NCI-H1105 treated with DMSO at 0.1 percent for 48 hours (cell line): ENCODE results near the gene GALNT17.

ENCODE experiments used
- DNase-seq: peaks from one replicate; lab custom pipeline; 2025; lab: John Stamatoyannopoulos, UW

GALNT17 gene

GRCh38 chr7:71457846-71458590 is 326.1 kb downstream of the GALNT17 start:
- DNase-seq: no peak

- no peak for DNase-seq
Observed at GRCh38 chr7:71459132-71459531, 327.2 kb downstream of the GALNT17 start.

DNA sequence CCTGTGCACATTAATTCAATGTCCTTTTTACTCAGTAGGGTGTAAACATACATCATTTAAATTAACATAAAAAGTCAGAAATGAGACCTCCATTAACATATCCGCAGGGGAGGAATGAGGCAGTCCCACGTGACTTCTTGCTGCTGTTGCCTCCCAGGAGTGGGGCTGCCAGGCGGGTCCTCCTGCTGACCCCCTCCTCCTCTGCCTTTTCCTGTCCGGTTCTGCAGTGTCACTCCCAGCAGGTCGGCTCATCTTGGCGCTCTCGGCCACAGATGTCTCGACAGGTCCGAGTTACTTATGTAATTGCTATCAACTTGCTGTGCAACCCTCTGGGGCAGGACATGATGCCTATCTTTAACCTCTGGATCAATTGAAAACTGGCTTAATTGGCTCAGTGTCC is 329.6 kb downstream of the GALNT17 start:
- DNase-seq: no peak

DNA sequence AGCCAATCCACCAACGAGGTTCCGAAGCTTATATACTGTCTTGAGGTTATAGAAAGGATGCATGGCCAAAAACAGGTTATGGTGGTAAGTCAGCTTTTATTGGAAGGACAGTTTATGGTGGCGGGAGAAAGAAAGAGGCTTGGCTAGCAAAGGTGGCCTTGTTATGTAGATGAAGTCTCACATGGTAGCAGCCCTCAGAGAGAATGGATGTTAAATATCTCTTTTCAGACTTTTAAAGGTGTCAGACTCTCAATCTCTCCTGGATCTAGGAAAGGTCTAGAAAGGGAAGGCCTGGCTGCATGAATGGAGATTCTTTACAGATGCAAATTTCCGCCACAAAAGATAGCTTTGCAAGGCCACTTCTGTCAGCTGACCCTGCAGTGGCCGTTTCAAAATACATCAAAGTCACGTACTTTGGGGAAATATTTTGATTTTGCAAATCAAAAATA is 333.8 kb downstream of the GALNT17 start:
- no peak for DNase-seq

DNA sequence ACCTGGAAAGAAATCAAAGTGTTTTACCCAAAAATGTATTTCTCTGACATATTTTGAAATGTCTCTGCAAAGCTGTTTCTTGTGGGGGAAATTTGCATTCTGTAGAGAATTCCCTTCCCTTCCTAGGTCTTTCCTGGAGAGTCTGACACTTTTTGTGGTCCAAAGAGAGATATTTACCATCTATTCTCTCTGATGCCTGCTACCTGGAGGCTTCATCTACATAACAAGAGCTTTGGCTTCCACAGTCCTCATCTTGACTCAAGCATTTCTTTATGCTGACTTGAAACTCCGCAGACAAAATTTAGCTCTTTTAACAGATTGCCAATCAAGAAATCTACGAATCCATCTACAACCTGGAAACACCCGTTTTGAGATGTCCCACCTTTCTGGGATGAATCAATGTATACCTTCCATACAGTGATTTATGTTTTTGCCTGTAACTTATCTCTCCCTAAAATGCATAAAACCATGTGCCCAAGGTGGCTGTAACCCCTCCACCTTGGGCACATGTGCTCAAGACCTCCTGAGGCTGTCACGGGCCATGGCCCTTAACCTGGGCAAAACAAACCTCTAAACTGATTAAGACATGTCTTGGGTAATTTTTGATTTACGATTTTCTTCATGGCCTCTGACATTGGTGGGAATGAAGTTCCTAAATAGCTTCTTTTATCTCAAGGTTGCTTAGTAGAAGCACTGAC is 334.7 kb downstream of the GALNT17 start:
- DNase-seq: no peak

DNA sequence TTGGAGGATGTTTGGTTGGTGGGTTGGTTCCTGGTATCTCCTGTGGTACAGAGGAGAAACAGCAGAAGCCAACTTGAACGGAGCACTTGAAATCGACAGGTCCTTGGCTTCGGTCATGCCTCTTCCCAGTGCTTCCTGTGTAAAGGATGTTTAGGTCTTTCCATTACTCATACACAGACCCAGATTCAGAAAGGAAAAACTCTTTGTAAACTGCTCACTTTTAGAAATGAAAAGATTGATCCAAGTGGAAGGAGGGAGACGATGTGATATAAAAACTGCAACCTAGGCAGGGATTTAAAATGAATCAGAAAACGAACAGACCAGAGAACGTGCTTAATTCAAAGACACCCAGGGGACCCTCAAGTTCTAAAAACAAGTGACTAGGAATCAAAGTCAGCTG is 338.4 kb downstream of the GALNT17 start:
- DNase-seq: no peak

DNA sequence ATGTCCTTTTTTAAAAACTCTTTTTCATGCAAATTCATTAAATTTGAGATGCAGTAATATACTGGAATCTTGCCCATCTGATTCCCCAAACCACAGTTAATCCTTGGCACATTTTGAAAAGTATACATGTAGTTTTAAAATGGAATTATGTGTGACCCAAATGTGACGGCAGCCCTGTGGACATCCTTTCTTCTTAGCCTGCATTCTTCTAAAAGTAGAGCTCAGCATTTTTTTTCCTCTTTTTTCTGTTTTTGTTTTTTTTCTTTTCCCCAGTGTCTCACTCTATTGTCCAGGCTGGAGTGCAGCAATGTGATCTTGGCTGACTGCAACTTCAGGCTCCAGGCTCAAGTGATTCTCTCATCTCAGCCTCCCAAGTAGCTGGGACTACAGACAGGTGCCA is 338.9 kb downstream of the GALNT17 start:
- no peak for DNase-seq

DNA sequence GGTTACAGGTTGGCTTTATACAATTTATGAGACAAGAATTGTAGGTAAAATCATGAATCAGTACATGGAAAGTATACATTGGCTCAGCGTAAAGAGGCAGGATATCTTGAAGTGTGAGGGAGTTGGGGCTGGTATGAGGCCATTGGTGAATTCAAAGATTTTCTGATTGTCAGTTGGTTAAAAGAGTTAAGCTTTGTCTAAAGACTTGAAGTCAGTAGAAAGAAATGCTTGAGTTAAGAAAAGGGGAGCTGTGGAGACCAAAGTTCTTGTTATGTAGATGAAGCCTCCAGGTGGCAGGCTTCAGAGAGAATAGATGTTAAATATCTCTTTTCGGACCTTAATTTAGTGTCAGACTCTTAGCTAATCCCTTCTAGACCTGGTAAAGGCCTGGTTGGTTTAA is 341.0 kb downstream of the GALNT17 start:
- no peak for DNase-seq

DNA sequence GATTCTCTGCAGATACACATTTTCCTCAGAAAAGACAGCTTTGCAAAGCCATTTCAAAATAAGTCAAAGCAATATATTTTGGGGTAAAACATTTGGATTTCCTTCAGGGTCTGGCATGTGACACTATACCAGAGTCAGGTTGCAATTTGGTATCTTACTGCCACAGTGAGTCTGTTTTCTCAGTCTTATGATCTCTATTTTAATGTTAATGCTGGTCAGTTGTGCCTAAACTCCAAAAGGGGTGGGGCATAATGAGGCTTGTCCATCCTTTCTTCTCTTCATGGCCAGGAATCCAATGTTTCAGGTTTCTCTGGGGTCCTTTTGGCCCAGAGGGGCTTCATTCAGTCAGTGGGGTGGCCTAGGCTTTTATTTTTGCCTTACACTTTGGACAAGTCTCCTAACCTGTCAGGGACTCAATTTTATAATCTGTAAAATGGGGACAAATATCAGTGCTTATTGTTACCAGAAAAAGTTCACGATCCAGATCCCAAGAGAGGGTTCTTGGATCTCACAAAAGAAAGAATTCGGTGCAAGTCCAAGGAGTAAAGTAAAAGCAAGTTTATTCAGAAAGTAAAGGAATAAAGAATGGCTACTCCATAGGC is 341.5 kb downstream of the GALNT17 start:
- no peak for DNase-seq

DNA sequence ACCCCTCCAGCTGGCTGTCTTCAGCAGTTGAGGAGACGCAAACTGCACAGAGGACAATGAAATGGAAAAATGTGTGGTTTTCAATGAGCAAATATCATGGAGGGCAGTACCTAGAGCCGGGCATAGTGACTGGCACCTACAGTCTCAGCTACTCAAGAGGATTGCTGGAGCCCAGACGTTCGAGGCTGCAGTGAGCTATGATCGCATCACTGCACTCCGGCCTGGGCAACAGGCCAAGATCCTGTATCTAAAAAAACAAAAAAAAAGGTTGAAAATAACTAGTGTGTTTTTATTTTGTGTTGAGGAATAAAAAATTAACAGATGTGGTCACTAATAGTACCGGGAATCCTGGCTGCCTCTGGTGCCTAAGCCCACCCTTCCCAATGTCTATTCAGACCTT is 345.5 kb downstream of the GALNT17 start:
- DNase-seq: no peak

DNA sequence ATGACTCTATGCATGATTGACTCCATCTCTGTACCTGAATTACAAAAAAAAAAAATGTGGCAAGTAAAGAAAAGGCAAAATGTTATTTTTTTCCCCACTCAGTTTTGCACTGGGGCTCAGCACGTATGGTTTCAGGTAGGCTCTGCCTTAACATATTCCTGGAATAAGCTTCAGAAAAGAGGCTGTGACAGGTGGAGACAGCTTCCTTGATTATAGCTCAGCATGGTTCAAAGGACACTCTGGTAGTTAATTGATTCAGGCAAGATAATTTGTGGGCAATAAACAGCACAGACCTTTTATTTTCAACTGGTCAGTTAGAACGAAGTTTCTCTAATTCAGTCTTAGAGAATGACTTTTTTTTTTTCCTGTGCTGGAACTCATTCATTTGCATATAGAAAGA is 347.3 kb downstream of the GALNT17 start:
- no peak for DNase-seq

DNA sequence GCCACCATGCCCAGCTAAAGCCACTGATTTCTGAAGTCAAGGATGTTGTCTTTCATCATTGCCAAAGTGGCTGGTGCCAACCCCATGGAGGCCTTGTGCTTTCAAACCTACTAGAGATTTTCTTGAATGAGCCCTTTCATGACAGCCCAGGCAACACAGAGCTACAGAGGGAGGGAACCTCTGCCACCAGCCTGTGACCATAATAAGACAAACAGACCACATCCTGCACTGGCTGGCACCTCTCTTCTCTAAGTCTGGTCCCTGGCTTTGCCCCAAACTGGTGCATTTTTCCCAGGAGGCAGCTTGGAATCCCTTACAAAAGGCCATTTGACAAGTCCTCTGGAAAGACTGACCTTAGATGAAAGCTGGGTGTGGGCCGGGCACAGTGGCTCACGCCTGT is 348.8 kb downstream of the GALNT17 start:
- DNase-seq: no peak

DNA sequence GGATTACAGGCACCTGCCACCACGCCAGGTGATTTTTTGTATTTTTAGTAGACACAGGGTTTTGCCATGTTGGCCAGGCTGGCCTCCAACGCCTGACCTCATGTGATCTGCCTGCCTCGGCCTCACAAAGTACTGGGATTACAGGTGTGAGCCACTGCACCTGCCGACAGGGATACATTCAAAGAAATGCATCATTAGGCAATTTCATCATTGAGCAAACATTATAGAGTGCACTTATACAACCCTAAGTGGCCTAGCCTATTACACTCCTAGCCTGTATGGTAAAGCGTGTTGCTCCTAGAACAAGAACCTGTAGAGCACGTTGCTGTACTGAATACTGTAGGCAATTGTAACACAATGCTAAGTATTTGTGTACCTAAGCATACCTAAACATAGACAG is 350.3 kb downstream of the GALNT17 start:
- peak; percentile 90 for DNase-seq

- DNase-seq: no peak
Observed at GRCh38 chr7:71484380-71484779, 352.4 kb downstream of the GALNT17 start.

DNA sequence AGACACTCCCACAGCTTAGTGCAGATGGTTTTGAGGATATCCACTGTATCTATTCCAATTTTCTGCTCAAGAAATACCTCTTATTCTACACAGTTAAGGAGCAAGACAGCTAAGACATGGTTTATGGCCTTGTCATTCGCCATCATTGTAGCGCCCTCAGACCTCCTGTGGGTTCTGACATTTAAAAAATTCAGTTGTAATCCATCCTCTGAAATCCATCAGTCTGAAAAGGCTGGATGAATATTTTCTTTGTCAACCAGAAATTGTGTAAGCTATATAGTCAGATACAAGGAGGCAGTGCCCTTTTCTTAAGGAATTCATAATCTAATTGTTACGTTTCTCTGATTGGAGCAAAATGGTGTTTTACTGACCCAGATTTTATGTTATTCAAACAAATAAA is 353.6 kb downstream of the GALNT17 start:
- no peak for DNase-seq

DNA sequence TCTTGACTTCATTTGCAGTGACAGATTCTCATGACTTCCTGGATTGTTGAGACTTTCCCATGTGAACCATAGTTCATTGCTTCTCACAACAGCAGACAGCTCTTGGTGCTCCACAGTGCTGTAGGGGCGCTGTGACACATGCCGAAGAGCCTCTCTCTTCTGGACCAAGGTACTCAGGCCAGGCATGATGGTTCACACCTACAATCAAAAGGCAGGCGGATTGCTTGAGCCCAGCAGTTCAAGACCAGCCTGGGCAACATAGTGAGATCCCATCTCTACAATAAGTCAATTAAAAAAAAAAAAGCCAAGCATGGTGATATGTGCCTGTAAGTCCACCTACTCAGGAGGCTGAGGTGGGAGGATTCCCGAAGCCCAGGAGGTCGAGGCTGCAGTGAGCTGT is 354.5 kb downstream of the GALNT17 start:
- no peak for DNase-seq

DNA sequence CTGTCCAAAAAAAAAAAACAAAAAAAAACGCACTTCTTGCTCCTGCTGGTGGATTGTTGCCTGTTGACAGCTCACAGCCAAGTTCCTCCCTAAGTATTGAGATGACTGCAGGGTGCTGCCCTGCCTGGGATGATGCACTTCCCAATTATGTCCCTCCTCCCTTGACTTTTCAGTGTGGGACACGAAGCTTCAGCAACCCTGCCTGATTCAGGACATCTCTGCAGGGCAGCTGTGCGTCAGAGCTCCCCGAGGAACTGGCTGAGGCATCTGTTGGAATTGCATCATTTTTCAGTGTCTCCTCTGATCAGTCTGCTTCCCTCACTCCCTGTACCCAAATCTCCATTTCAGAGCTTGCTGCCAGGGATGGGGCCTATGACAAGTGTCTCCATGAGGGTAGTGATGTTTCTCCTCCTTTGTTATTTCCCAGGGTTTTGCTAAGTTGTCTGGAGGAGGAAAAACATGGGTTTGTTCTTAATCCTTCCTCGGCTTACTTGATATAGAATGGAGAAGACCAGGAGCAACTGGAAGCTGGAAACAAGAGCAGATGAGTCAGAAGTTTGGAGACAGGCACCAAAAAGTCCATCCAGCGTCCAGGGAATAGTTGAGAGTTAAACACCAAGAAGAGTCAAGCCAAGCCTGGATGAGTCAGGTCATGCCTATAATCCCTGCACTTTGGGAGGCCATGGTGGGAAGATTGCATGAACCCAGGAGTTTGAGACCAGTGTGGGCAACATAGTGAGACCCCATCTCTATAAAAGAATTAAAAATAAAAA is 355.1 kb downstream of the GALNT17 start:
- DNase-seq: no peak

- DNase-seq: no peak
Observed at GRCh38 chr7:71488308-71488707, 356.4 kb downstream of the GALNT17 start.

GRCh38 chr7:71491336-71491735 is 359.4 kb downstream of the GALNT17 start:
- no peak for DNase-seq

- no peak for DNase-seq
Observed at GRCh38 chr7:71495828-71496227, 363.9 kb downstream of the GALNT17 start.

DNA sequence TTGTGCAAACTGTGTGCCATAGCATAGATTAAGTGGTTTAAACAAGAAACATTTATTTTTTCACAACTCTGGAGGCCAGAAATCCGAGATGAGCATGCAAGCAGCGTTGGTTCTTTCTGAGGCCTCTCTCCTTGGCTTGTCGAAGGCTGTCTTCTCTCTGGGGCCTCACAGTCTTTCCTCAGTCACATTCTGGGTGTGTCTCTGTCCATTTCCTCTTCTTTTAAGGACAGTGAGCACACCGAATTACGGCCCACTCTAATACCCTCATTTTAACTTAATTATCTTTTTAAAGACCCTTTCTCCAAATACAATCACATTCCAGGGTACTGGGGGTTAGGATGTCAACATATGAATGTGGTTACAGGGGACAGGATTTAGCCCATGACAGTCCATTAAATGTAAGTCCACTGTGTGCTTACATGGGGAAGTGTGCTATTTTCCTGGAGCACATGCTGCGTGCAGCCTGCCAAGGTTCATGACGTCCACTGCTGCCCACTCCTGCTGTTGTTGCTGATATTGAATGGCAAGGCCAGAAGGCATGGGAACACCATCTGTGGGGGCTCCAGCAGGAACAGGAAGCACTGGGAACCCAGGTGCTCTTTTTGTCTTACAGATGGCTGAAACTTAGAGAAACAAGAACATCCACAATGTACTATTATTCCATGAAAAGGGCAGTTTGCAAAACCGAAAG is 365.5 kb downstream of the GALNT17 start:
- DNase-seq: no peak

DNA sequence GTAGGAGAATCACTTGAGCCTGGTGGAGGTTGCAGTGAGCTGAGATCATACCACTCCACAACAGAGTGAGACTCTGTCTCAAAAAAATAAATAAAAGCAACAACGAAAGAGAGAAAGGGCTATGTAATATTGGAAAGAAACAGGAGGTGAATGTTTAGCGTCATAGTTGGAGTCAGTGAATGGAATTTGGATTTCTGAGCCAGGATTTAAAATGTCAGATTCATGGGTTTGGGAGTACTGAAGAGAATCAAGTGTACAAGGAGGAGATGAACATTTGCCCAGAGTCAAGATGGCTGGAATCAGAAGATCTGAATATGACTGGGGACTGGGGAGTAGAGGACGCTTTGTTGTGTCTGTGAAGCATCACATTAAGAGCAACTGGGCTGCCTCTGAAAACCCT is 366.4 kb downstream of the GALNT17 start:
- DNase-seq: no peak
